Measurements from ENCODE around the gene ARID1A. TPM values are rescaled to one million over a fixed set of nuclear protein-coding genes. Genes with fewer than 3 reads are reported as not detected.
A peak's percentile ranks its signal among the peaks of the same experiment; 100 is the strongest.
"Not testable (repeated sequence)": the region's sequence is repeated elsewhere in the genome, so short reads cannot be mapped to it uniquely, and the experiment has no call there.

Gene ARID1A
- total RNA-seq: 10 to 100 TPM; 49.6 to 76.2 TPM

- intact Hi-C loops (cut with DNase I): no loop called here
- H3K36me3 ChIP-seq: no peaks in the 10 kb centered on the region
- H3K27me3 ChIP-seq: no peaks in the 10 kb centered on the region
- no peak for TF ChIP-seq CTCF (IDR thresholded peaks at IDR 0.05)
- H3K4me3 ChIP-seq: peak within 1 kb of the TSS; percentile 63
- H3K9ac ChIP-seq (ENCODE audit: low read depth in 2 of 2, low read length in 2 of 2): peak within 1 kb of the TSS; percentile 94 to 95
- H3K4me1 ChIP-seq: peaks cover 20% of the 10 kb centered on the region
- DNase-seq: peak; percentile 95
- H3K9me3 ChIP-seq: no peaks in the 10 kb centered on the region
- peak within 1 kb of the TSS; percentile 98 for H3K27ac ChIP-seq
Observed at GRCh38 chr1:26695356-26696118, at the start of gene ARID1A. ARID1A (plus strand) TSS chr1:26696015; CDS start chr1:26696404, 389 bp downstream.

- DNase-seq: no peak
- Histone ChIP-seq H3K27ac (no peak overlapping the region), H3K9me3 (no peaks in the 10 kb centered on the region), H3K27me3 (no peaks in the 10 kb centered on the region), H3K4me1 (no peaks in the 10 kb centered on the region), H3K4me3 (no peak overlapping the region), H3K36me3 (no peaks in the 10 kb centered on the region), H3K9ac (ENCODE audit: low read depth in 2 of 2, low read length in 2 of 2) (no peak overlapping the region)
- TF ChIP-seq CTCF (IDR thresholded peaks at IDR 0.05): no peak
- intact Hi-C loops (cut with DNase I): no loop called here
Observed at GRCh38 chr1:26664802-26665201, 31.0 kb upstream of the ARID1A start.

- no peak overlapping the region for H3K27ac ChIP-seq
- no peaks in the 10 kb centered on the region for H3K36me3 ChIP-seq
- intact Hi-C loops (cut with DNase I): no loop called here
- no peak for DNase-seq
- no peak overlapping the region for H3K4me3 ChIP-seq
- no peaks in the 10 kb centered on the region for H3K27me3 ChIP-seq
- H3K9ac ChIP-seq (ENCODE audit: low read depth in 2 of 2, low read length in 2 of 2): no peak overlapping the region
- TF ChIP-seq CTCF (IDR thresholded peaks at IDR 0.05): no peak
- no peaks in the 10 kb centered on the region for H3K9me3 ChIP-seq
- H3K4me1 ChIP-seq: no peaks in the 10 kb centered on the region
Observed at GRCh38 chr1:26666855-26667254, 29.0 kb upstream of the ARID1A start.

- H3K27me3 ChIP-seq; H3K4me1 ChIP-seq; DNase-seq; H3K9me3 ChIP-seq; H3K4me3 ChIP-seq; intact Hi-C loops (cut with DNase I); H3K36me3 ChIP-seq; H3K27ac ChIP-seq; H3K9ac ChIP-seq (ENCODE audit: low read depth in 2 of 2, low read length in 2 of 2): not testable (repeated sequence)
Observed at GRCh38 chr1:26668106-26668786, 27.6 kb upstream of the ARID1A start.

- intact Hi-C loops (cut with DNase I): loop anchor here (2.0 kb wide), 2 partner anchors 75 to 111 kb away; no protein-coding TSS in a partner anchor
- no peaks in the 10 kb centered on the region for H3K27me3 ChIP-seq
- no peak overlapping the region for H3K4me3 ChIP-seq
- no peaks in the 10 kb centered on the region for H3K4me1 ChIP-seq
- H3K36me3 ChIP-seq: no peaks in the 10 kb centered on the region
- H3K9me3 ChIP-seq: no peaks in the 10 kb centered on the region
- peak overlapping the region in 1 of 2 donors; percentile 70 for H3K9ac ChIP-seq (ENCODE audit: low read depth in 2 of 2, low read length in 2 of 2)
- peak; percentile 93 for DNase-seq
- H3K27ac ChIP-seq: peak overlapping the region; percentile 15
- TF ChIP-seq CTCF (IDR thresholded peaks at IDR 0.05): peak; percentile 69
Observed at GRCh38 chr1:26677306-26678115, 18.3 kb upstream of the ARID1A start.
